Endodermal cell (in vitro differentiated cells): Measurements from ENCODE around the gene DOK6. TPM values are rescaled to one million over a fixed set of nuclear protein-coding genes. Genes with fewer than 3 reads are reported as not detected.

Experiments used
- DNase-seq: peaks from one replicate; pipeline ENCODE4 v3.0.0-alpha.2; 2017
- H3K27ac ChIP-seq: 2 replicates; pipeline ENCODE4 v1.5.1; 2013; ENCODE audit warnings: mild to moderate bottlenecking, low read depth, low read length, moderate library complexity
- H3K27me3 ChIP-seq: 2 replicates; pipeline ENCODE4 v1.6.1; 2013; ENCODE audit warnings: mild to moderate bottlenecking, low read length, moderate library complexity; ENCODE audit not compliant: insufficient read depth, control insufficient read depth, poor library complexity, severe bottlenecking
- H3K36me3 ChIP-seq: 2 replicates; pipeline ENCODE4 v1.7.0; 2013; ENCODE audit warnings: mild to moderate bottlenecking, low read length, moderate library complexity; ENCODE audit not compliant: control insufficient read depth, insufficient read depth
- H3K4me1 ChIP-seq: one replicate; pipeline ENCODE4 v1.7.0; 2013; ENCODE audit warnings: low read length; ENCODE audit not compliant: control insufficient read depth, insufficient read depth
- H3K4me3 ChIP-seq: 2 replicates; pipeline ENCODE4 v1.5.1; 2013; ENCODE audit warnings: mild to moderate bottlenecking, low read length, moderate library complexity
- H3K9ac ChIP-seq: 2 replicates; pipeline ENCODE4 v1.6.1; 2013; ENCODE audit warnings: mild to moderate bottlenecking, low read length, moderate library complexity; ENCODE audit not compliant: poor library complexity, severe bottlenecking; ENCODE audit errors: extremely low read depth
- H3K9me3 ChIP-seq: 2 replicates; pipeline ENCODE4 v1.6.1; 2013; ENCODE audit warnings: mild to moderate bottlenecking, low read length, moderate library complexity; ENCODE audit not compliant: control insufficient read depth
- H3K27ac Mint-ChIP-seq: 2 replicates; pipeline ENCODE4 v1.8.0; 2020; ENCODE audit warnings: mixed read lengths
- H3K27me3 Mint-ChIP-seq: 2 replicates; pipeline ENCODE4 v1.8.0; 2021; ENCODE audit warnings: mild to moderate bottlenecking, mixed read lengths; ENCODE audit not compliant: insufficient read depth
- H3K36me3 Mint-ChIP-seq: 2 replicates; pipeline ENCODE4 v1.8.0; 2020; ENCODE audit warnings: low read depth, mixed read lengths
- H3K4me1 Mint-ChIP-seq: 2 replicates; pipeline ENCODE4 v1.8.0; 2020; ENCODE audit warnings: mixed read lengths
- H3K4me3 Mint-ChIP-seq: 2 replicates; pipeline ENCODE4 v1.8.0; 2020; ENCODE audit warnings: mild to moderate bottlenecking, moderate library complexity, mixed read lengths
- H3K9me3 Mint-ChIP-seq: 2 replicates; pipeline ENCODE4 v1.8.0; 2020; ENCODE audit warnings: mild to moderate bottlenecking, mixed read lengths
- CTCF ChIP-seq: fragments of 200-600 bp; sonication (generic); conservative IDR thresholded peaks from 2 replicates; pipeline ENCODE4 v1.5.0; 2021; ENCODE audit warnings: antibody characterized with exemption, mild to moderate bottlenecking
- WGBS, 2 experiments: methylation state at CpG; one replicate each; pipeline versions ENCODE4 v1.1.5 to v1.1.7; 2013; ENCODE audit warnings: missing lambda C conversion rate in 2 of 2, mixed read lengths in 1 of 2; ENCODE audit not compliant: insufficient coverage in 1 of 2, insufficient read length in 1 of 2; 5-methylcytosine and 5-hydroxymethylcytosine counted together
- total RNA-seq, 2 donors: library from RNA; stranded (reverse); fragmentation: NEBNext Ultra II Directional in 1 of 2; extraction: Animal tissue kit (Norgen Biotek cat#: 25700) in 1 of 2; gene quantifications; 2 replicates in 1 of 2; 3 replicates in 1 of 2; pipeline ENCODE4 v1.2.1, GENCODE V29; 2021

Gene DOK6
- total RNA-seq, 2 donors from 2014 or later: 5.7 to 5.9 TPM

DNA sequence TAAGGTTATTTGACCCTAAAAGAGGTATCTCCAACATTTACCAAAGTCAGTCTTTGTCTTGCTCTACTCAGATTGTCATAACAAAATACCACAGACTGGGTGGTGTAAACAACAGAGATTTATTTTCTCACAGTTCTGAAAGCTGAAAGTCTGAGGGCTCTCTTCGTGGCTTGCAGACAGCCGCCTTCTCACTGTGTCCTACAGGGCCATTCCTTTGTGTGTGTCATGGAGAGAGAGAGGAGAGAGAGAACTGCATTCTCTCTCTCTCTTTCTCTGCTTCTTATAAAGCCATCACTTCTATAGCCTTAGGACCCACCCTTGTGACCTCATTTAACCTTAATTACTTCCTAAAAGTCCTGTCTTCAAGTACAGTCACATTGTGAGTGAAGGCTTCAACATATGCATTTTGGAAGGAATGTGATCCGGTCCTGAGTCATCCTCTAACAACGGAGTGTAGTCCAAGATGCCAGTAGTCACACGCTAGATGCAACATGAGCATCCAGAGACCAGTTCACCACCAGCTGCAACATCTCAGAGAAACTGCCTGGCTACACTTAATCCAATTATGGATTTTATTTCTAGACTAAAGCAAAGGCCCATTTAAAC, 416.8 kb downstream of the DOK6 start:
- Mint-ChIP-seq H3K27ac (no peak overlapping the region), H3K9me3 (peaks cover 25% of the 10 kb centered on the region), H3K36me3 (no peaks in the 10 kb centered on the region), H3K4me3 (no peak overlapping the region), H3K27me3 (no peaks in the 10 kb centered on the region), H3K4me1 (peaks cover 5% of the 10 kb centered on the region)
- Histone ChIP-seq H3K27ac (no peak overlapping the region), H3K9me3 (peaks cover 28% of the 10 kb centered on the region), H3K4me1 (no peaks in the 10 kb centered on the region), H3K36me3 (no peaks in the 10 kb centered on the region), H3K9ac (no peak overlapping the region), H3K4me3 (no peak overlapping the region), H3K27me3 (no peaks in the 10 kb centered on the region)
- 91 to 97% methylated on average over 3 to 5 of the region's 5 CpGs for WGBS, 2 experiments
- no peak for TF ChIP-seq CTCF
- DNase-seq: no peak

DNA sequence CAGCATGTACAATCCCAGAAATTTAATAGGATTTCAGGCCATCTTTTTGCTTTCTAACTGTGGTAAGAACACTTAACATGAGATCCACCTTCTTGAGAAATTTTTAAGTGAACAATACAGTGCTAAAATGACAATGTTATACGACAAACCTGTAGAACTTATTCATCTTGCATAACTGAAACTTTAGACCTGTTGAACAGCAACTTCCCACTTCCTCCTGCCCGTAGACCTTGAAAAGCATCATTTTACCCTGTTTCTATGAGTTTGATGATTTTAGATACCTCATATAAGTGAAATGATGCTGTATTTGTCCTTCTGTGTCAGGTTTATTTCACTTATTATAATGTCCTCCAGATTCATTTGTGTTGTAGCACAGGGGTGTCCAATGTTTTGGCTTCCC, 418.8 kb downstream of the DOK6 start:
- Mint-ChIP-seq H3K36me3 (no peaks in the 10 kb centered on the region), H3K4me1 (peaks cover 5% of the 10 kb centered on the region), H3K27ac (no peak overlapping the region), H3K9me3 (peaks cover 8% of the 10 kb centered on the region), H3K27me3 (no peaks in the 10 kb centered on the region), H3K4me3 (no peak overlapping the region)
- 50 to 72% methylated on average over 1 to 2 of the region's 2 CpGs for WGBS, 2 experiments
- no peaks in the 10 kb centered on the region for H3K27me3 ChIP-seq
- no peaks in the 10 kb centered on the region for H3K36me3 ChIP-seq
- peaks cover 9% of the 10 kb centered on the region for H3K9me3 ChIP-seq
- no peaks in the 10 kb centered on the region for H3K4me1 ChIP-seq
- no peak for DNase-seq
- H3K4me3 ChIP-seq: no peak overlapping the region
- no peak overlapping the region for H3K27ac ChIP-seq
- no peak overlapping the region for H3K9ac ChIP-seq
- TF ChIP-seq CTCF: no peak

DNA sequence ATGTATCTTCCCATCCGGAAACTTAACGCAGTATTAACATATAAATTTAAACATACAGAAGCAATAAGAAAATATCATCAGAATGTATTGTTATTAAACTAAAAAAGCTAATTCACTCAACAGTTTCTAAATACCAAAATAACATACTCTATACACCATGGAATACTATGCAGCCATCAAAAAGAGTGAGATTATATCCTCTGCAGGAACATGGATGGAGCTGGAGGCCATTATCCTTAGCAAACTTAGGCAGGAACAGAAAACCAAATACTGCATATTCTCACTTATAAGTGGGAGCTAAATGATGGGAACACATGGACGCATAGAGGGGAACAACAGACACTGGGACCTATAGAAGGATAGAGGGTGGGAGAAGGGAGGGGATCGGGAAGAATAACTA, 419.9 kb downstream of the DOK6 start:
- 90% methylated on average over 2 of the region's 4 CpGs; no CpG with 5 or more reads in 1 of the 2 experiments for WGBS, 2 experiments
- Histone ChIP-seq H3K4me3 (no peak overlapping the region), H3K9me3 (peaks cover 8% of the 10 kb centered on the region), H3K27me3 (no peaks in the 10 kb centered on the region), H3K27ac (no peak overlapping the region), H3K4me1 (no peaks in the 10 kb centered on the region), H3K9ac (no peak overlapping the region), H3K36me3 (no peaks in the 10 kb centered on the region)
- Mint-ChIP-seq H3K4me1 (no peaks in the 10 kb centered on the region), H3K27me3 (no peaks in the 10 kb centered on the region), H3K36me3 (no peaks in the 10 kb centered on the region), H3K27ac (no peak overlapping the region), H3K4me3 (no peak overlapping the region), H3K9me3 (peaks cover 4% of the 10 kb centered on the region)
- no peak for DNase-seq
- TF ChIP-seq CTCF: no peak
